ENCODE measurements around the gene ENDOU. TPM values are rescaled to one million over a fixed set of nuclear protein-coding genes. Genes with fewer than 3 reads are reported as not detected.

ENDOU gene
- total RNA-seq, 1 donor from 2014 or later = not detected

DNA sequence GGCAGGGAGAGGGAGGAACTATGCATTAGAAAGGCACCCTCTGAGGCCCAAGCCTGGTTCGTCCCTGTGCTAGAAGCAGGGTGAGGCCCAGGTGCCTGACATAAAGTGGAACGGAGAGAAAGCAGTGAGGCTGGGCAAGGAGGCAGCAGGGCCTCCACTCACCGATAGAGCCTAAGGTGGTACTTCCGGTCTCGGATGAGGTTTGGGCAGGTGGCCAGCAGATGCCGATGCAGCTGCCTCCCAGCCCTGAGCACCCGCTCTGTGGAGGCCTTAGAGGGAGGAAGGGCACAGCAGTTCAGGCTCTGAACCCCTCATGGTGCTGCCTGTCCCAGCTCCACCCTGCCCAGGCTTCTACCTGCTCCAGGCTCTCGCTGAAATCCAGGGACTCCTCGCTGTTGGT is 26.3 kb upstream of the ENDOU start:
- H3K4me3 ChIP-seq (ENCODE audit: low read depth, low read length) = no peak overlapping the region
- DNase-seq (ENCODE audit: low read depth) = no peak
- no peak for TF ChIP-seq CTCF (conservative IDR thresholded peaks at IDR 0.05; ENCODE audit: low read depth, low read length)

GRCh38 chr12:47750916-47751470 is 25.7 kb upstream of the ENDOU start:
- no peak overlapping the region for H3K4me3 ChIP-seq (ENCODE audit: low read depth, low read length)
- no peak for TF ChIP-seq CTCF (conservative IDR thresholded peaks at IDR 0.05; ENCODE audit: low read depth, low read length)
- no peak for DNase-seq (ENCODE audit: low read depth)

- no peak for DNase-seq (ENCODE audit: low read depth)
- no peak overlapping the region for H3K4me3 ChIP-seq (ENCODE audit: low read depth, low read length)
- TF ChIP-seq CTCF (conservative IDR thresholded peaks at IDR 0.05; ENCODE audit: low read depth, low read length) = no peak
Measured at GRCh38 chr12:47750229-47750798, 25.0 kb upstream of the ENDOU start.

- DNase-seq (ENCODE audit: low read depth) = no peak
- H3K4me3 ChIP-seq (ENCODE audit: low read depth, low read length) = no peak overlapping the region
- no peak for TF ChIP-seq CTCF (conservative IDR thresholded peaks at IDR 0.05; ENCODE audit: low read depth, low read length)
Measured at GRCh38 chr12:47748899-47749298, 23.6 kb upstream of the ENDOU start.

DNA sequence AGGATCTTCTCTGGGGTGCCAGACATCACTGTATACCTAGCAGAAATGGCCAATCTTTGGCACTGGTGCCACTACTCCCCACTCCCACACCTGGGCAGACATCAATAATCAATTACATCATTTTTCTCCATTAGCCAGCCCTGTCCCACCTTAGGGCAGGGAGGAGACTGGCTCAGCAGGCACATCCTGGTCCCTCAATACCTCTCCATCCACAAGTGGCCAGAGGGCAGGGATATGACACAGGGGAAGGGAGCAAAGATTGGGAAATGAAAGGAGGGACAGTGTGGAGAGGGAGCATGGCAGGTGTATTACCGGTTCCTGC is 23.2 kb upstream of the ENDOU start:
- no peak overlapping the region for H3K4me3 ChIP-seq (ENCODE audit: low read depth, low read length)
- no peak for TF ChIP-seq CTCF (conservative IDR thresholded peaks at IDR 0.05; ENCODE audit: low read depth, low read length)
- DNase-seq (ENCODE audit: low read depth) = no peak

- no peak for TF ChIP-seq CTCF (conservative IDR thresholded peaks at IDR 0.05; ENCODE audit: low read depth, low read length)
- DNase-seq (ENCODE audit: low read depth) = no peak
- no peak overlapping the region for H3K4me3 ChIP-seq (ENCODE audit: low read depth, low read length)
Measured at GRCh38 chr12:47747596-47748506, 22.6 kb upstream of the ENDOU start.

Measured in epithelial cell of proximal tubule (primary cell).